MM.1S (cell line): ENCODE data around the gene PDE4B.

Experiments used
- DNase-seq: peaks from one replicate; pipeline ENCODE4 v3.0.0-alpha.2; 2015
- H2AFZ ChIP-seq: fragments of 300-600 bp; sonication (generic); 2 replicates; pipeline ENCODE4 v1.6.0; 2016; ENCODE audit warnings: antibody characterized with exemption, low read length
- H3F3A ChIP-seq: fragments of 300-600 bp; sonication (generic); 2 replicates; pipeline ENCODE4 v1.6.1; 2016; ENCODE audit warnings: mild to moderate bottlenecking, antibody characterized with exemption, low read length, moderate library complexity, mixed read lengths; ENCODE audit not compliant: insufficient read depth
- H3K27ac ChIP-seq: fragments of 300-600 bp; sonication (generic); 2 replicates; pipeline ENCODE4 v1.5.1; 2016; ENCODE audit warnings: mild to moderate bottlenecking, low read length
- H3K27me3 ChIP-seq: fragments of 300-600 bp; sonication (generic); replicated peaks from 2 replicates; pipeline ENCODE4 v1.6.0; 2016; ENCODE audit warnings: low read length; ENCODE audit not compliant: insufficient read depth
- H3K36me3 ChIP-seq: fragments of 300-600 bp; sonication (generic); replicated peaks from 2 replicates; pipeline ENCODE4 v1.6.1; 2016; ENCODE audit warnings: mild to moderate bottlenecking, low read length, mixed read lengths; ENCODE audit not compliant: insufficient read depth
- H3K4me1 ChIP-seq: fragments of 300-600 bp; sonication (generic); 2 replicates; pipeline ENCODE4 v1.6.1; 2016; ENCODE audit warnings: low read length, mixed read lengths
- H3K4me2 ChIP-seq: fragments of 300-600 bp; sonication (generic); 2 replicates; pipeline ENCODE4 v1.6.0; 2016; ENCODE audit warnings: low read depth, low read length
- H3K4me3 ChIP-seq: fragments of 300-600 bp; sonication (generic); 2 replicates; pipeline ENCODE4 v1.5.1; 2016; ENCODE audit warnings: low read length, mixed read lengths
- H3K79me2 ChIP-seq: fragments of 300-600 bp; sonication (generic); 2 replicates; pipeline ENCODE4 v1.6.1; 2016; ENCODE audit warnings: mixed run types, low read length, mixed read lengths
- H3K9ac ChIP-seq: fragments of 300-600 bp; sonication (generic); 2 replicates; pipeline ENCODE4 v1.6.1; 2016; ENCODE audit warnings: low read length, mixed read lengths
- H3K9me2 ChIP-seq: fragments of 300-600 bp; sonication (generic); replicated peaks from 2 replicates; pipeline ENCODE4 v1.6.1; 2016; ENCODE audit warnings: mild to moderate bottlenecking, low read length, mixed read lengths; ENCODE audit not compliant: insufficient read depth
- H3K9me3 ChIP-seq: fragments of 300-600 bp; sonication (generic); replicated peaks from 2 replicates; pipeline ENCODE4 v1.6.1; 2016; ENCODE audit warnings: mild to moderate bottlenecking, low read length, mixed read lengths; ENCODE audit not compliant: insufficient read depth
- H4K20me1 ChIP-seq: fragments of 300-600 bp; sonication (generic); 2 replicates; pipeline ENCODE4 v1.6.1; 2016; ENCODE audit warnings: mild to moderate bottlenecking, low read length, moderate library complexity, mixed read lengths; ENCODE audit not compliant: insufficient read depth
- CTCF ChIP-seq: fragments of 300-600 bp; sonication (generic); IDR thresholded peaks from 2 replicates; pipeline ENCODE4 v1.5.1; 2016; ENCODE audit warnings: antibody characterized with exemption, low read length, mixed read lengths
- EZH2 ChIP-seq: fragments of 300-600 bp; sonication (generic); optimal IDR thresholded peaks from 2 replicates; pipeline ENCODE3; 2017; ENCODE audit warnings: low read depth, mild to moderate bottlenecking, antibody characterized with exemption, low read length, mixed read lengths
- EZH2phosphoT487 ChIP-seq: fragments of 300-600 bp; sonication (generic); IDR thresholded peaks from 2 replicates; pipeline ENCODE4 v1.6.1; 2018; ENCODE audit warnings: antibody characterized with exemption, low read length

PDE4B gene

GRCh38 chr1:66360285-66360724 lies 567.6 kb downstream of the PDE4B start:
- Histone ChIP-seq H3K27me3 (no peaks in the 10 kb centered on the region), H2AFZ (no peak overlapping the region), H3K79me2 (0 out of 2 replicates have a peak, but pooled peaks cover 12% of the 10 kb centered on the region), H3K9me3 (no peaks in the 10 kb centered on the region), H3K4me1 (no peaks in the 10 kb centered on the region), H3F3A (no peaks in the 10 kb centered on the region), H3K9ac (no peak overlapping the region), H3K9me2 (no peaks in the 10 kb centered on the region), H3K36me3 (no peaks in the 10 kb centered on the region), H3K27ac (no peak overlapping the region), H4K20me1 (no peaks in the 10 kb centered on the region), H3K4me2 (no peak overlapping the region), H3K4me3 (no peak overlapping the region)
- DNase-seq, result no peak
- TF ChIP-seq CTCF (0 out of 2 replicates have a peak, but pooled peaks have one; percentile 11), EZH2phosphoT487 (no peak)

- Histone ChIP-seq H3K27ac (no peak overlapping the region), H3K9me2 (no peaks in the 10 kb centered on the region), H3K4me3 (no peak overlapping the region), H4K20me1 (no peaks in the 10 kb centered on the region), H3K9ac (no peak overlapping the region), H3K79me2 (no peaks in the 10 kb centered on the region), H3K36me3 (peaks cover 9% of the 10 kb centered on the region; the same call in 1 of the 2 replicates), H3F3A (no peaks in the 10 kb centered on the region), H3K9me3 (no peaks in the 10 kb centered on the region), H3K4me2 (no peak overlapping the region), H3K4me1 (no peaks in the 10 kb centered on the region), H2AFZ (no peak overlapping the region), H3K27me3 (no peaks in the 10 kb centered on the region)
- DNase-seq, result no peak
- TF ChIP-seq EZH2phosphoT487 (no peak), EZH2 (no peak), CTCF (no peak)
Observed at GRCh38 chr1:66364578-66365391, 572.1 kb downstream of the PDE4B start.

GRCh38 chr1:66365635-66366034 lies 572.9 kb downstream of the PDE4B start:
- Histone ChIP-seq H3K36me3 (peaks cover 9% of the 10 kb centered on the region; the same call in 1 of the 2 replicates), H3K9ac (no peak overlapping the region), H3K79me2 (no peaks in the 10 kb centered on the region), H3F3A (0 out of 2 replicates have a peak, but pooled peaks cover 3% of the 10 kb centered on the region), H3K9me3 (no peaks in the 10 kb centered on the region), H4K20me1 (no peaks in the 10 kb centered on the region), H3K4me1 (peaks cover 5% of the 10 kb centered on the region), H3K9me2 (no peaks in the 10 kb centered on the region), H3K4me2 (no peak overlapping the region), H3K27ac (no peak overlapping the region), H3K27me3 (no peaks in the 10 kb centered on the region), H3K4me3 (no peak overlapping the region), H2AFZ (no peak overlapping the region)
- DNase-seq, result no peak
- TF ChIP-seq CTCF (no peak), EZH2phosphoT487 (no peak), EZH2 (no peak)
